Mucosa of rectum (tissue), 2 donors: ENCODE results near the gene SLC38A1.
"Not testable (repeated sequence)": the region's sequence is repeated elsewhere in the genome, so short reads cannot be mapped to it uniquely, and the experiment has no call there.

Experiments used
- H3K27ac ChIP-seq, 2 donors: one replicate each; pipeline ENCODE4 v1.7.0; 2013; ENCODE audit warnings: inconsistent platforms in 2 of 2, low read depth in 2 of 2, low read length in 2 of 2
- H3K27me3 ChIP-seq, 2 donors: one replicate each; pipeline ENCODE4 v1.7.0; 2013; ENCODE audit warnings: low read length in 2 of 2; ENCODE audit not compliant: control insufficient read depth in 2 of 2, insufficient read depth in 2 of 2
- H3K36me3 ChIP-seq, 2 donors: one replicate each; pipeline ENCODE4 v1.7.0; 2013; ENCODE audit warnings: low read length in 2 of 2; ENCODE audit not compliant: control insufficient read depth in 2 of 2, insufficient read depth in 2 of 2
- H3K4me1 ChIP-seq, 2 donors: one replicate each; pipeline ENCODE4 v1.7.0; 2013; ENCODE audit warnings: low read length in 2 of 2, mild to moderate bottlenecking in 1 of 2; ENCODE audit not compliant: control insufficient read depth in 2 of 2, insufficient read depth in 2 of 2
- H3K4me3 ChIP-seq, 2 donors: one replicate each; pipeline ENCODE4 v1.7.0; 2013; ENCODE audit warnings: low read length in 2 of 2
- H3K9ac ChIP-seq, 2 donors: one replicate each; pipeline ENCODE4 v1.7.0; 2013; ENCODE audit warnings: low read length in 2 of 2, low read depth in 1 of 2, mild to moderate bottlenecking in 1 of 2
- H3K9me3 ChIP-seq, 2 donors: one replicate each; pipeline ENCODE4 v1.7.0; 2013; ENCODE audit warnings: low read length in 2 of 2; ENCODE audit not compliant: control insufficient read depth in 2 of 2
- donor health status: healthy.
- donor health status: Normal muscosa, but diverticular disease.

The SLC38A1 gene

DNA sequence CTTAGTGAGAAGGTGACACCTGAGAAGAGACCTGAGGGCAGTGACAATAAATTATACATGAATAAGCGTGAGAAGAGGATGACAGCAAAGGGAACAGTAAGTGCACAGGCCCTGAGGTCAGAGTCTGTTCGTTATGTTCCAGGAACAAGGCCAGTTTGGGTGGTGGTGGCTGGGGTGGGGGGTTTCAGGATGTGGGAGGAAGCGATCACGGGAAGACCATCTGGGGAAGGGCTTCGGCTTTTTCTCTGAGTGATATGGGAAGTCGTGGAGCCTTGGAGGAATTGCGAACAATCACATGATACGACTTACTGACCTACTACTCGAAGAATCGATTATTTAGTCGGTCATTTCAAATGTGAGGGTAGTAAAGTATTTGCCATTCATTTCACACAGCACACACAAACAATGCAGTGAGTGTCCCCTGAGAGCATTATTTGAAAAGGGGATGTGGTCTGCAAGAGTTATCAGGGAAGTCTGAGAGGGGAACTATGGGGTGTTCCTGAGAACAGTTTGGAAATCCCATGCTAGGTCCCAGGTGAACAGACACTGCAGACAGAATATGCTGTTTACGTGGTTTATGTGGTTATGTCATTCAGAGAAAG lies 94.7 kb downstream of the SLC38A1 start:
- Histone ChIP-seq H3K4me3 (no peak overlapping the region), H3K4me1 (peaks cover 2 to 3% of the 10 kb centered on the region in 2 donors), H3K9ac (no peak overlapping the region), H3K9me3 (no peaks in the 10 kb centered on the region), H3K27ac (no peak overlapping the region), H3K36me3 (no peaks in the 10 kb centered on the region), H3K27me3 (no peaks in the 10 kb centered on the region)

DNA sequence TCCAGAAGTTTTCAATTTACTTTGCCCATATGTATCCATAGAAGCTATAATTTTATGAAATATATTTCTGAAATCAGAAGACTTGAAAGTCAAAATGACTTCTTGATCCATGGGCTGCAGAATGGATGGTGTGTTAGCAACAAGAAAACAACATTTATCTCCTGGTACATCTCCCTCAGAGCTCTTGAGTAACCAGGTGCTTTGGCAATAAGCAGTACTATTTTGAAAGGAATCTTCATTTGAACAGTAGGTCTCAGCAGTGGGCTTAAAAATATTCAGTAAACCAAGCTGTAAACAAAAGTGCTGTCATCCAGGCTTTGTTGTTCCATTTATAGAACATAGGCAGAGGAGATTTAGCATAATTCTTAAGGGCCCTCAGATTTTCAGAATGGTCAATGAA lies 100.4 kb downstream of the SLC38A1 start:
- Histone ChIP-seq H3K4me3 (no peak overlapping the region), H3K9ac (no peak overlapping the region), H3K27ac (no peak overlapping the region), H3K27me3 (no peaks in the 10 kb centered on the region), H3K4me1 (no peaks in the 10 kb centered on the region), H3K36me3 (no peaks in the 10 kb centered on the region), H3K9me3 (no peaks in the 10 kb centered on the region)

GRCh38 chr12:46167412-46167811 lies 101.4 kb downstream of the SLC38A1 start:
- Histone ChIP-seq H3K36me3 (no peaks in the 10 kb centered on the region), H3K27ac (no peak overlapping the region), H3K9me3 (no peaks in the 10 kb centered on the region), H3K27me3 (no peaks in the 10 kb centered on the region), H3K4me3 (no peak overlapping the region), H3K9ac (no peak overlapping the region), H3K4me1 (no peaks in the 10 kb centered on the region)

GRCh38 chr12:46165191-46165590 lies 103.7 kb downstream of the SLC38A1 start:
- H3K27ac ChIP-seq, result no peak overlapping the region
- no peak overlapping the region for H3K4me3 ChIP-seq
- no peaks in the 10 kb centered on the region for H3K36me3 ChIP-seq
- no peaks in the 10 kb centered on the region for H3K27me3 ChIP-seq
- H3K9ac ChIP-seq, result no peak overlapping the region
- no peaks in the 10 kb centered on the region for H3K9me3 ChIP-seq
- peaks cover 0 to 5% of the 10 kb centered on the region in 2 donors for H3K4me1 ChIP-seq

- Histone ChIP-seq H3K36me3 (no peaks in the 10 kb centered on the region), H3K9me3 (no peaks in the 10 kb centered on the region), H3K9ac (no peak overlapping the region), H3K4me3 (no peak overlapping the region), H3K27ac (no peak overlapping the region), H3K27me3 (no peaks in the 10 kb centered on the region), H3K4me1 (peaks cover 0 to 8% of the 10 kb centered on the region in 2 donors)
Observed at GRCh38 chr12:46164186-46164761, 104.6 kb downstream of the SLC38A1 start.

- H3K27ac ChIP-seq, H3K4me1 ChIP-seq, H3K4me3 ChIP-seq, H3K27me3 ChIP-seq, H3K36me3 ChIP-seq, H3K9me3 ChIP-seq, H3K9ac ChIP-seq: not testable (repeated sequence)
Observed at GRCh38 chr12:46162549-46163076, 106.2 kb downstream of the SLC38A1 start.

- no peaks in the 10 kb centered on the region for H3K9me3 ChIP-seq
- no peaks in the 10 kb centered on the region for H3K27me3 ChIP-seq
- no peak overlapping the region for H3K9ac ChIP-seq
- H3K27ac ChIP-seq, result no peak overlapping the region
- H3K4me3 ChIP-seq, result no peak overlapping the region
- peaks cover 0 to 8% of the 10 kb centered on the region in 2 donors for H3K4me1 ChIP-seq
- no peaks in the 10 kb centered on the region for H3K36me3 ChIP-seq
Observed at GRCh38 chr12:46160981-46161690, 107.7 kb downstream of the SLC38A1 start.

- Histone ChIP-seq H3K27me3 (no peaks in the 10 kb centered on the region), H3K36me3 (no peaks in the 10 kb centered on the region), H3K9ac (no peak overlapping the region), H3K9me3 (no peaks in the 10 kb centered on the region), H3K4me1 (peaks cover 0 to 8% of the 10 kb centered on the region in 2 donors), H3K27ac (no peak overlapping the region), H3K4me3 (no peak overlapping the region)
Observed at GRCh38 chr12:46160101-46160980, 108.5 kb downstream of the SLC38A1 start.

DNA sequence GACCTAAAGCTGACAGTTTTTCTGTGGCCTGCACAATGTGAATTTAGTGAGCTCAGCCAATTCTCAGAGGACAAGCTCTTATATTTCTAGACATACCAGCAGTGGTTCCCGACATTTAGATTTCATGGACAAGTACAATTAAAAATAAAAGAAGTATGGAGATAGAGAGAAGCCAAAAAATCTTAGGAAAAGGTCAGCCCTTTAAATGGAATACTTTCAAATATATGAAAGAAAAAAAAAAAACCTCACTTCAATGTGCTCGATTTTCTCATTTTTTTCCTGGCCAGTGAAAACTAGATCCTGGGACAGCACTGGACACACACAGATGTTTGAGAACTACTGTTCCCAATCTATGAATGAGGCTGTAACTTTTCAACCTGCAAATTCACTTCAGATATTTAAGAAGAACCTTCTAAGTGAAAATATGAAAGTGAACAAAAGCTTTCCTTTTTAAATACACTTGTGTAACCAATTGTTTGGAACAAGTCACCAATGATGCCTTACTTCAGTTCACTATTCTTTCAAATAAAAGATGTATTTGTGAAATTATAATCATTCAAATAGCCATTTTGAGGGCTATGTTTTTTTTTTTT lies 109.4 kb downstream of the SLC38A1 start:
- H3K4me1 ChIP-seq, result peaks cover 0 to 8% of the 10 kb centered on the region in 2 donors
- no peak overlapping the region for H3K9ac ChIP-seq
- H3K9me3 ChIP-seq, result no peaks in the 10 kb centered on the region
- H3K27ac ChIP-seq, result no peak overlapping the region
- H3K36me3 ChIP-seq, result no peaks in the 10 kb centered on the region
- no peaks in the 10 kb centered on the region for H3K27me3 ChIP-seq
- H3K4me3 ChIP-seq, result no peak overlapping the region
